Neural cell (in vitro differentiated cells): ENCODE results near the gene CLDN2.

ENCODE experiments used
- CTCF ChIP-seq: fragments of 450-650 bp; IDR thresholded peaks from 2 replicates; pipeline ENCODE4 v1.5.1; 2014; ENCODE audit warnings: antibody characterized with exemption, mild to moderate bottlenecking, moderate library complexity; ENCODE audit not compliant: poor library complexity, severe bottlenecking
- EZH2 ChIP-seq: fragments of 200-600, 300-800 bp; shearing (Covaris generic), sonication (generic); IDR thresholded peaks from 2 replicates; pipeline ENCODE4 v1.6.1; 2014; ENCODE audit warnings: antibody characterized with exemption, low read length, borderline replicate concordance, mild to moderate bottlenecking; ENCODE audit not compliant: insufficient read depth, poor library complexity, severe bottlenecking
- POLR2AphosphoS5 ChIP-seq: IDR thresholded peaks from 2 replicates; pipeline ENCODE4 v1.6.1; 2012
- TAF1 ChIP-seq: IDR thresholded peaks from 2 replicates; pipeline ENCODE4 v1.6.1; 2012; ENCODE audit warnings: low read depth

GRCh38 chrX:106875151-106875550 lies 45.1 kb upstream of the CLDN2 start:
- TF ChIP-seq EZH2 (no peak), CTCF (no peak), POLR2AphosphoS5 (no peak), TAF1 (no peak)
